Astrocyte of the spinal cord (primary cell): ENCODE measurements around the gene TASOR2.

Experiments used
- DNase-seq: peaks from one replicate; pipeline ENCODE4 v3.0.0; 2011; ENCODE audit warnings: low read depth, low spot score
- H3K4me3 ChIP-seq: 2 replicates; pipeline ENCODE4 v1.5.1; 2011; ENCODE audit warnings: low read depth, mild to moderate bottlenecking, low read length, moderate library complexity
- CTCF ChIP-seq: IDR thresholded peaks from 2 replicates; pipeline ENCODE4 v1.5.1; 2012; ENCODE audit warnings: low read depth, mild to moderate bottlenecking, low read length, inconsistent platforms
- in situ Hi-C: cut with HindIII; loops from 2 replicates; pipeline ENCODE4 v1.10.0; 2017; ENCODE audit warnings: low sequenced_read_pairs

The TASOR2 gene

GRCh38 chr10:5681930-5682329, 2.7 kb upstream of the TASOR2 start:
- no peak for DNase-seq
- no peak for TF ChIP-seq CTCF
- in situ Hi-C loops: no loop called here
- no peak overlapping the region for H3K4me3 ChIP-seq

- in situ Hi-C loops: no loop called here
- DNase-seq: no peak
- no peak for TF ChIP-seq CTCF
- no peak overlapping the region for H3K4me3 ChIP-seq
These were observed 1.6 kb upstream of the TASOR2 start for GRCh38 chr10:5683065-5683464.

- in situ Hi-C loops: no loop called here
- peak; percentile 69 for TF ChIP-seq CTCF
- DNase-seq: peak; percentile 73
- H3K4me3 ChIP-seq: peak overlapping the region; percentile 72
These were observed 529 bp downstream of the TASOR2 start for GRCh38 chr10:5684971-5685763.

- TF ChIP-seq CTCF: no peak
- in situ Hi-C loops: no loop called here
- H3K4me3 ChIP-seq: peak overlapping the region; percentile 72
- peak; percentile 23 for DNase-seq
These were observed 1.2 kb downstream of the TASOR2 start for GRCh38 chr10:5685764-5686240.

GRCh38 chr10:5688587-5688986, 3.9 kb downstream of the TASOR2 start:
- in situ Hi-C loops: no loop called here
- no peak for DNase-seq
- no peak for TF ChIP-seq CTCF
- no peak overlapping the region for H3K4me3 ChIP-seq

GRCh38 chr10:5691786-5692185, 7.1 kb downstream of the TASOR2 start:
- H3K4me3 ChIP-seq: peak overlapping the region; percentile 56
- no peak for DNase-seq
- TF ChIP-seq CTCF: no peak
- in situ Hi-C loops: no loop called here
